CD4-positive, alpha-beta T cell (primary cell): ENCODE data around the gene ATP13A3. TPM values are rescaled to one million over a fixed set of nuclear protein-coding genes. Genes with fewer than 3 reads are reported as not detected.

Experiments
- ATAC-seq: fragments of 200-7000 bp; cut with Tn5 transposase; one replicate; pipeline ENCODE4 v1.10.0; 2022; ENCODE audit warnings: mild to moderate bottlenecking; ENCODE audit not compliant: poor library complexity
- CTCF ChIA-PET: fragments of 350-600 bp; sonication (Branson Sonifier 250); formaldehyde crosslinking; loops from one replicate; lab custom pipeline; 2021; ENCODE audit warnings: antibody characterized with exemption, inconsistent platforms; lab: Charles Lee
- POLR2A ChIA-PET: fragments of 350-600 bp; sonication (Branson Sonifier 250); formaldehyde crosslinking; loops from one replicate; lab custom pipeline; 2021; ENCODE audit warnings: antibody characterized with exemption, inconsistent platforms; lab: Charles Lee
- DNase-seq, 14 experiments: peaks; one replicate each; pipeline ENCODE4 v3.0.0-alpha.2; 2013 to 2020; ENCODE audit warnings: mixed read lengths in 2 of 14
- H3K27ac ChIP-seq, 2 donors: one replicate each; pipeline versions ENCODE4 v1.5.1 to v1.7.0; 2013; ENCODE audit warnings: low read length in 2 of 2, low read depth in 1 of 2, mild to moderate bottlenecking in 1 of 2
- H3K27me3 ChIP-seq, 2 experiments: 1 replicate in 1 of 2; 2 replicates in 1 of 2; pipeline versions ENCODE4 v1.6.1 to v1.7.0; 2013; ENCODE audit warnings: low read length in 2 of 2, control low read depth in 1 of 2, mild to moderate bottlenecking in 1 of 2, moderate library complexity in 1 of 2; ENCODE audit not compliant: insufficient read depth in 2 of 2, control insufficient read depth in 1 of 2
- H3K36me3 ChIP-seq: one replicate; pipeline ENCODE4 v1.6.1; 2013; ENCODE audit warnings: low read length, control low read depth; ENCODE audit not compliant: insufficient read depth
- H3K4me1 ChIP-seq: one replicate; pipeline ENCODE4 v1.6.1; 2013; ENCODE audit warnings: low read length, control low read depth; ENCODE audit not compliant: insufficient read depth
- H3K4me3 ChIP-seq: one replicate; pipeline ENCODE4 v1.5.1; 2013; ENCODE audit warnings: mild to moderate bottlenecking, low read length, moderate library complexity
- H3K9me3 ChIP-seq, 2 experiments: 1 replicate in 1 of 2; 2 replicates in 1 of 2; pipeline versions ENCODE4 v1.6.1 to v1.7.0; 2013; ENCODE audit warnings: low read length in 2 of 2, mild to moderate bottlenecking in 2 of 2, control low read depth in 1 of 2, moderate library complexity in 1 of 2; ENCODE audit not compliant: control insufficient read depth in 1 of 2, insufficient read depth in 1 of 2
- H3K27ac Mint-ChIP-seq: one replicate; pipeline ENCODE4 v1.8.0; 2020; ENCODE audit warnings: mixed read lengths
- H3K27me3 Mint-ChIP-seq: one replicate; pipeline ENCODE4 v1.8.0; 2021; ENCODE audit warnings: mixed read lengths
- H3K36me3 Mint-ChIP-seq: one replicate; pipeline ENCODE4 v1.8.0; 2021; ENCODE audit warnings: low read depth, mixed read lengths
- H3K4me1 Mint-ChIP-seq: one replicate; pipeline ENCODE4 v1.8.0; 2021; ENCODE audit warnings: low read depth, mixed read lengths
- H3K4me3 Mint-ChIP-seq: one replicate; pipeline ENCODE4 v1.8.0; 2020; ENCODE audit warnings: mild to moderate bottlenecking, mixed read lengths
- H3K9me3 Mint-ChIP-seq: one replicate; pipeline ENCODE4 v1.8.0; 2020; ENCODE audit warnings: mixed read lengths
- CTCF ChIP-seq: fragments of 200-600 bp; IDR thresholded peaks from one replicate; pipeline ENCODE4 v1.8.0; 2022; ENCODE audit warnings: antibody characterized with exemption, mild to moderate bottlenecking
- intact Hi-C, 2 experiments: fragments of 100-400 bp; cut with DNase I in 1 of 2; cut with micrococcal nuclease in 1 of 2; formaldehyde crosslinking; loops; one replicate each; pipeline versions ENCODE4 v1.15.1 to v1.9.0; 2023 to 2025; cut with DNase I, micrococcal nuclease
- total RNA-seq, 174 experiments: library from RNA in 2 of 174; stranded (reverse) in 2 of 174; gene quantifications; one replicate each; pipeline ENCODE4 v1.2.3 and lab custom pipeline; 2021 to 2026

Gene ATP13A3
- total RNA-seq, 2 experiments from 2014 or later, result 46.5 to 52.7 TPM

- ATAC-seq, result no peak
- ChIA-PET POLR2A (no interaction called here), CTCF (no interaction called here)
- Histone ChIP-seq H3K27ac (no peak overlapping the region), H3K9me3 (no peaks in the 10 kb centered on the region), H3K27me3 (no peaks in the 10 kb centered on the region), H3K36me3 (no peaks in the 10 kb centered on the region), H3K4me3 (no peak overlapping the region), H3K4me1 (peaks cover 25% of the 10 kb centered on the region)
- Mint-ChIP-seq H3K36me3 (peaks cover 13% of the 10 kb centered on the region), H3K4me3 (no peak overlapping the region), H3K27me3 (no peaks in the 10 kb centered on the region), H3K9me3 (no peaks in the 10 kb centered on the region), H3K27ac (peak overlapping the region; percentile 19), H3K4me1 (peaks cover 42% of the 10 kb centered on the region)
- DNase-seq, result peak in 3 of 14 experiments; percentile 11 to 50 (median 49)
- no peak for TF ChIP-seq CTCF
- intact Hi-C loops, result no loop called here
These were observed 5.2 kb upstream of the ATP13A3 start for GRCh38 chr3:194492001-194492400.

GRCh38 chr3:194489736-194490612, 3.2 kb upstream of the ATP13A3 start:
- Histone ChIP-seq H3K9me3 (no peaks in the 10 kb centered on the region), H3K27me3 (no peaks in the 10 kb centered on the region), H3K36me3 (no peaks in the 10 kb centered on the region), H3K4me3 (no peak overlapping the region), H3K4me1 (peaks cover 29% of the 10 kb centered on the region), H3K27ac (no peak overlapping the region)
- Mint-ChIP-seq H3K4me1 (peaks cover 39% of the 10 kb centered on the region), H3K36me3 (peaks cover 25% of the 10 kb centered on the region), H3K9me3 (no peaks in the 10 kb centered on the region), H3K4me3 (peak overlapping the region; percentile 65), H3K27ac (peak overlapping the region; percentile 57), H3K27me3 (no peaks in the 10 kb centered on the region)
- ChIA-PET POLR2A (interaction anchor here (0.6 to 1.3 kb wide), 2 partner anchors 8 to 30 kb away, joined by 3 to 5 read pairs; no protein-coding TSS in a partner anchor), CTCF (interaction anchor here (1.2 kb wide), 1 partner anchor 16 kb away, joined by 4 read pairs; no protein-coding TSS in a partner anchor)
- TF ChIP-seq CTCF, result no peak
- ATAC-seq (no peak), DNase-seq (peak in 2 of 14 experiments; percentile 43 to 59)
- intact Hi-C loops, result loop anchor here (5.0 to 10.0 kb wide), 5 partner anchors 182 to 1055 kb away; partner anchors contain the start of genes LSG1 (in 1 of the 2) and PPP1R2 (in 1 of the 2)

- ATAC-seq, result no peak
- peak in 6 of 14 experiments; percentile 6 to 38 (median 28) for DNase-seq
- H3K9me3 ChIP-seq, result no peaks in the 10 kb centered on the region
- no peaks in the 10 kb centered on the region for H3K36me3 ChIP-seq
- POLR2A ChIA-PET, result interaction anchor here (0.6 to 1.6 kb wide), 4 partner anchors 10 to 694 kb away, joined by 3 to 6 read pairs (median 4); no protein-coding TSS in a partner anchor
- peak overlapping the region; percentile 92 for H3K4me3 Mint-ChIP-seq
- CTCF ChIA-PET, result no interaction called here
- peaks cover 26% of the 10 kb centered on the region for H3K36me3 Mint-ChIP-seq
- peaks cover 43% of the 10 kb centered on the region for H3K4me1 Mint-ChIP-seq
- no peak overlapping the region for H3K27ac ChIP-seq
- intact Hi-C loops, result loop anchor here (5.0 to 10.0 kb wide), 5 partner anchors 184 to 1057 kb away; partner anchors contain the start of genes LSG1 (in 1 of the 2) and PPP1R2 (in 1 of the 2)
- H3K27ac Mint-ChIP-seq, result peak overlapping the region; percentile 83
- H3K27me3 Mint-ChIP-seq, result no peaks in the 10 kb centered on the region
- TF ChIP-seq CTCF, result no peak
- no peaks in the 10 kb centered on the region for H3K27me3 ChIP-seq
- H3K4me1 ChIP-seq, result peaks cover 34% of the 10 kb centered on the region
- peak overlapping the region; percentile 81 for H3K4me3 ChIP-seq
- no peaks in the 10 kb centered on the region for H3K9me3 Mint-ChIP-seq
These were observed 1.4 kb upstream of the ATP13A3 start for GRCh38 chr3:194488055-194488742.
